SK-N-DZ (cell line): ENCODE measurements around the gene TTC4.

Experiments
- DNase-seq: peaks from one replicate; pipeline ENCODE4 v3.0.0-alpha.2; 2015; ENCODE audit warnings: low spot score

TTC4 gene

DNA sequence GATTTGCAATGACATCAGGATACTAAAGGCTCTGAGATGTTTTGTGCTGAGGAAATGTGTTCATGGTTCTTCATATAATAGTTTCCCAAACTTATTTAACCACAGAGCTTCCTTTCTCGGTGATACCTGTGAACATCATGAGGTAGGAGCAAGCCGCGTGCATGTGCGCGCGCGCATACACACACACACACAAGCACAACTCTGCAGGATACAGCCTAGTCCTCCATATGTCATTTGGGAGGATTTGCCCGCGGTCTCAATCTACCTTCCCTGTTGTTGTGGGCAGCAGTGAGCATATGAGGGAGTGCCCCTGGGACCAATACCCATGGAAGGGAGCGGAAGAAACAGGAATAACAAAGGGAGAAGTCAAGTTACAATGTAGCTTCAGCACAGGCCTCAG is 12.2 kb upstream of the TTC4 start:
- no peak for DNase-seq

GRCh38 chr1:54705153-54705552 is 10.5 kb upstream of the TTC4 start:
- DNase-seq: no peak

DNA sequence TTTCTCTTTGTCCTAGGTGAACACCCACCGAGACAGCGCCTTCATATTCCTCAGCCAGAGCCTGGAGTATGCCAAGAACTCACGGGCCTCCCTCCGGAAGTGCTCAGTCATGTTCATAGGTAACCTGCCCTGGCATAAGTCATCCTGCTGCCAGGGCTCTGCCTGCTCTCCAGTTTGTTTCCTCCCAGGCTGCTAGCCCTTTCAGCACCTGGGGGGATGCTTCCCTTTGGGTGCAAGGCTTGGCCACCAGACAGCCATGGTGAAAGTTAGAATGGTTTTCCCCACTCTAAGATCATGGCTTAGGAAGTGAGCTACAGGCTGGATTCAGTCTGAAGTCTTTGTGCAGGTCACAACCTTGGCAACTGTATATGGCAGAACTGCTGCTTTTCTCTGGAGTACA is 9.2 kb upstream of the TTC4 start:
- DNase-seq: no peak

DNA sequence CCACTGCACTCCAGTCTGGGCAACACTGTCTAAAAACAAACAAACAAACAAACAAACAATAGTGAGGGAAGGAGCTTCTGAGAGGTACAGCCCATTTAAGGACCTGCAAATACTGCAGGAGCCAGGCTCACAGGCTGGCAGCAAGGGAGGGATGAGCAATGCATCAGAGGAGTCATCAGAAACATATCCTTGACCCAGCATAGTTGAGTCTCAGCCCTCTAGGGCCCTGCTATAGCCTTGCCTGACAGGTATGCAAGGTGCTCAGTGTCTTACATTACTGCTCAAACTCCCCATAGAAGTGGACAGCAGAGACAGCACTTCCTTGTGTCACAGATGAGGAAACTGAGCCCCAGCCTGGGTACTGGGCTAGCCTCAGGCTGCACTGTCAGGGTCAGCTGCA is 7.3 kb upstream of the TTC4 start:
- no peak for DNase-seq

DNA sequence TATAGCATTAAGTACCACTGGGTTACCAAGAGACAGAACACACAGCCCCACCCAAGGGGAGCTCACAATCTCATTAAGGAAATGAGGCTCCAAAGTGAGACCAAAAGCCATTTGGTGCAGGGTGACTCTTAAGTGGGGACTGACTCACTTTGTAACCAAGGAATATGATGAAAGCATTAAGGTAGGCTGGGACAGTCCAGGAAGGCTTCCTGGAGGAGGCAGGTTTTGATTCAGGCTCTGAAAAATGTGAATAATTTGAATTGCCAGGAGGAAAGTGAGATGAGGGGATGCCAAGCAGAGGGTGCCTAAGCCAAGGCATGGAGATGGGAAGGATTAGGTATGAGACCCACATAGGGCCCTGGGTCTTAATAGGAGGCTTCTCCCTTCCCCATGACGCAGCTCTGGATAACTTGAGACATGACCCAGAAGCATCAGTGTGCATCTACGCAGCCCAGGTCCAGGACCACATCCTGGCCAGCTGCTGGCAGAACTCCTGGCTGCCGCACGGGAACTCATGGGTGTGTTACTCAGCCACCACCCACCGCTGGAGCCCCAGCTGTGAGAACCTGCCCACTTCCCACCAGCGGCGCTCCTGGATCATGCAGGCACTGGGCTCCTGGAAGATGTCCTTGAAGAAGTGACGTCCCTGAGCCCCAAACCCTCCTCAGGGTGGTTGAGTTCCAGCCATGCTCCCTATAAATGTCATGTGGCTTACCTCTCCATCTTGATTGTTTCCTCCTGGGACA is 5.9 kb upstream of the TTC4 start:
- no peak for DNase-seq

DNA sequence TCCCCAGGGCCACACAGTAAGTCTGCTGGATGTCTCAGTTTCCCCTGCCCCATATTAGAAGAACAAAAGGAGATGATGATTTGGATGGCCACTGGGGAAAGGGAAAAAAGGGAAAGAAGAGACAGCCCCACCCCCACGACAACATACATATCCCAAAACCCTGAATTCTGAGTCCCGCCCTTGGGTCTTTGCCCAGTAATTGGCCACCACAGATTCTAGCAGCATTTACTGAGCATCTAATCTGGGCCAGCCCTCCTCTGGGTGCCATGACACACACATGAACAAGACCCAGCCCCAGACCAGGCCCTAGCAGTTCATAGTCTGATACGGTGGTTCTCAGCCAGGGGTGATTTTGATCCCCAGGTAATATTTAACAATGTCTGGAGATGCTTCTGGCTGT is 5.2 kb upstream of the TTC4 start:
- no peak for DNase-seq

DNA sequence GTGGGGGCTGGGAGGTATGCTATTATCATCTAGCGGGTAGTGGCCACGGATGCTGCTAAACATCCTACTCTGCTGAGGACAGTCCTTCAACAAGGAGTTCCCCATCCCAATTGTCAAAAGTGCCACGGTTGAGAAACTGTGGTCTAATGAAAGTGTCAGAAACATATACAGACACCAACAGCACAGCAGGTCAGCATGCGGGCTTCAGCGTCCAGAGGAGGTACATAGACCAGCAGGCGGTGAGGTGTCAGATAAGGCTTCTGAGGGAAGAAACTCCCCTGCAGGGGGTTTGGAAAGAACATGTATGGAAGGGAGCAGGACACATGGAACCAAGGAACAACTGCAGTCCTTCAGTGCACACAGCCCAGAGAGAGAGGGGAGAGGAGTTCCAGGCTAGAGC is 4.8 kb upstream of the TTC4 start:
- DNase-seq: no peak

DNA sequence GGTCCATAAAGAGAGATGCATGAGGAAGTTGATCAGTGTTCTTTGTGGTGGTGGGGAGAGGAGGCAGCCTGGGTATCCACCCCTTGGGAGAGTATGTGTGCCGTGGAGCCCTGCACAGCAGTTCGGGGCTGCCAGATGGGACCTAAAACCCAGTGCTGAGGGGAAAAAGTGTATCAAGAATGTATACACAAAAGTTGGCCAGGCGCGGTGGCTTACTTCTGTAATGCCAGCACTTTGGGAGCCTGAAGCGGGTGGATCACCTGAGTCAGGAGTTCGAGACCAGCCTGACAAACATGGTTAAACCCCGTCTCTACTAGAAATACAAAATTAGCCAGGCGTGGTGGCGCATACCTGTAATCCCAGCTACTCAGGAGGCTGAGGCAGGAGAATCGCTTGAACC is 4.1 kb upstream of the TTC4 start:
- no peak for DNase-seq

GRCh38 chr1:54714881-54715492 is 674 bp upstream of the TTC4 start:
- no peak for DNase-seq

GRCh38 chr1:54716299-54717047 is 812 bp downstream of the TTC4 start:
- no peak for DNase-seq

DNA sequence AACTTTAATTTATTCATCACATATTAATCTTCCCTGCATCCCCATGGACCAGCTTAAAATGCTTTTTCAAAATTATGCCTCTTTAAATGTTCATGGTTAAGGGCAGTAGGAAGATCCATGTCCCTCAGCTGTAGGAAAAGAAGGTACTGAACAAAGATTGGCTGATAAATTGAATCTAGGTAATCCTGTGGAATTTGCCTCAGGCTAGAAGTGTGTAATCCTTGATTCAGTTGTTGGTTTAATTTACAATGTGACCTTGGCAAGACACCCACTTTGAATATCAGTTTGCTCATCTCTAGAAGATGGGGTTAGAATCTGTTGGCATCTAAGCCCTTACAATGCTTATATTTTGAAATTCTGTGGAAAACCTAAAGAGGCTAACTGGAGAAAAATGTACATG is 6.1 kb downstream of the TTC4 start:
- DNase-seq: no peak

DNA sequence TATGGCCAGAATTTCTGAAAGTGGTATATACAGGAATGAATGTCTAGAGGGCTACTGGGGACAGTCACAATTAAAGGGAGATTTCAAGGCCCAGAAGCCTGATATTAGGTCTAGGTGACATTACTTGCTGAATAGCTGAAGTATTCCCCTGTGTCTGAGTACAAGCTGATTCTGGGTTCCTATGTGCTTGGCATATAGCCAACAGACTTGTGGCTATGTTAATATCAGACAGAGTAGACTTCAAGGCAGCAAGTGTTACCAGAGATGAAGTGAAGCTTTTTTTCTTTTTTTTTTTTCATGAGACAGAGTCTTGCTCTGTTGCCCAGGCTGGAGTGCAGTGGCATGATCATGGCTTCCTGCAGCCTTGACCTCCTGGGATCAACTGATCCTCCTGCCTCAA is 8.3 kb downstream of the TTC4 start:
- no peak for DNase-seq

DNA sequence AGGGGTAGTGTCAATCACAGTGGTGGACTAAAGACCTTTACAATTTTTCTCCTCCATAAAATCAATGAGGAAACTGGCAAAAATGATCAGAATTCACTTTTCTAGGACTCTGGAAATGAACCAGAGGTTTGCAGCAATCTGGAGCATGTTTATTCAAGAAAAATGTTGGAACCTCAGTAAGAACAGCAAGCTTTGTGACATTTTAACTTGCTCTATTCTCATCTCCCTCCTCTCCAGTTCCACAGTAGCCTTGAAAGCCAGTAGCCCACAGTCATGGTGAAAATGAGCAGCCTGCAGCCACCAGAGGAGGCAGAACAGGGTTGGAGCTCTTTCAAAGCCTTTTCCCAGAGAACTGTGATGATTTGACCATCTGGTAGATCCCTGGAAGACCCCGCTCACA is 9.1 kb downstream of the TTC4 start:
- no peak for DNase-seq

DNA sequence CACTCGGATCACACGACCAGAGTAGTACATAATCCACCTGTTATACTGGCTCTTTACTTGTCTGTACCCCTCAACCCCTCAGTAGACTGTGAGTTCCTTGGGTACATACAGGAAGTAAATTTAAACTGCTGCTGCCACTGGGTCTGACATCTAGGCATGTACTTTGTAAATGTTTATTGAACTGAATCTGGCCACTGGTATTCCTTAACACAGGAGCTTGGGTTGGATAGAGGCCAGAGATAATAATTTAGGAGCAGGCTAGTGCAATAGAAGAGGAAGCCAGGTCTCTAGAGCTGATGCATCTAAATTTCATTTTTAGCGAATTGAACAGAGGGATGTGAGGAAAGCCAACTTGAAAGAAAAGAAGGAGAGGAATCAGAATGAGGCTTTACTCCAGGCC is 12.4 kb downstream of the TTC4 start:
- no peak for DNase-seq

- DNase-seq: no peak
Measured at GRCh38 chr1:54736685-54737084, 21.0 kb downstream of the TTC4 start.

- no peak for DNase-seq
Measured at GRCh38 chr1:54738244-54738643, 22.6 kb downstream of the TTC4 start.

- DNase-seq: no peak
Measured at GRCh38 chr1:54741531-54741930, 25.9 kb downstream of the TTC4 start.

DNA sequence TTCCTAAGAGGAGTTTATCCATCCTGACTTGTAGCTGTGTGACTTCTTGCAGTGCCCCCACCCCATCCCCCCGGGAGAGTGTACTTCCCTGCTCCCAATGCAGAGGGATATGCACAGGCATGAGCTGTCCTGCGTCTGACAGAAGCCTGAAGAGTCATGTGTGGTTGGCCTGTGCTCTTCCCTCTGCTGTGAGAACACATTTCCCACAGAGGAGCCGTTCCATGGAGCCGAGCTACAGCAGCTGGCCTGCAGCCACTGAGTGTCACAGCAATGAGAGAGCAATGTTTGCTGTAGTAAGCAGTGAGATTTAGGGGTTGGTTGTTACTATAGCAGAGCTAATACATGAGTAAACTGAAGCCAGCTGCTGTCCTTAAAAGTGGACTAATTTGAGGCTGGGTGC is 26.6 kb downstream of the TTC4 start:
- DNase-seq: no peak

- DNase-seq: no peak
Measured at GRCh38 chr1:54743416-54744226, 28.0 kb downstream of the TTC4 start.

GRCh38 chr1:54744696-54745095 is 29.0 kb downstream of the TTC4 start:
- no peak for DNase-seq

DNA sequence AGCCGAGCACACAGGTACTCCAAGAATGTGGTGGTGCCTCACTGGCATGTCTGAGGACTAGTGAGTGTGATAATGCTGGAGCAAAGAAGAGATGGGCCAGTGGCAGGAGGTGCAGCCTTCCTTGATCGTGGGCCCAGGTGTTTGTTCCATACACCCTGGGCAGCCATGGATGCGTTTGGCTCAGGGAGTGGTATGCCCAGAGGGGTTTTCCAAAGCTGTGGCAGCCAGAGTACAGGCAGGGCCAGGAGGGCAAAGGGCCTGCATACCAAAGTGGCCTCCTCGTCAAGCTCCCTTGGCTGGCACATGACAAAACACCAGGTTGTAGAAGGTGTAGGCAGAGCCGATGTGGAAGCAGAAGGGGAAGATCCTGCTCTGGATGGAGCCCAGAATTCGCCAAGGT is 29.6 kb downstream of the TTC4 start:
- DNase-seq: no peak

- DNase-seq: no peak
Measured at GRCh38 chr1:54745864-54746263, 30.2 kb downstream of the TTC4 start.
